ENCODE data around the gene HP.
"Not testable (repeated sequence)": the region's sequence is repeated elsewhere in the genome, so short reads cannot be mapped to it uniquely, and the experiment has no call there.

HP gene, protein sequence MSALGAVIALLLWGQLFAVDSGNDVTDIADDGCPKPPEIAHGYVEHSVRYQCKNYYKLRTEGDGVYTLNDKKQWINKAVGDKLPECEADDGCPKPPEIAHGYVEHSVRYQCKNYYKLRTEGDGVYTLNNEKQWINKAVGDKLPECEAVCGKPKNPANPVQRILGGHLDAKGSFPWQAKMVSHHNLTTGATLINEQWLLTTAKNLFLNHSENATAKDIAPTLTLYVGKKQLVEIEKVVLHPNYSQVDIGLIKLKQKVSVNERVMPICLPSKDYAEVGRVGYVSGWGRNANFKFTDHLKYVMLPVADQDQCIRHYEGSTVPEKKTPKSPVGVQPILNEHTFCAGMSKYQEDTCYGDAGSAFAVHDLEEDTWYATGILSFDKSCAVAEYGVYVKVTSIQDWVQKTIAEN

GRCh38 chr16:72054254-72054847 is at the start of gene HP:
Gene HP (plus strand): TSS chr16:72054505. CDS start chr16:72054653, 148 bp downstream.
- not testable (repeated sequence) for H3K36me3 Mint-ChIP-seq (ENCODE audit: low read depth); H3K27ac Mint-ChIP-seq; H3K4me3 Mint-ChIP-seq; H3K4me1 Mint-ChIP-seq; H3K9me3 Mint-ChIP-seq
- peaks cover 17% of the 10 kb centered on the region for H3K27me3 Mint-ChIP-seq (ENCODE audit: low read depth)

GRCh38 chr16:72008065-72008423 is 46.3 kb upstream of the HP start:
- peak overlapping the region; percentile 92 to 96 (median 93) for H3K4me3 Mint-ChIP-seq
- peaks cover 16% of the 10 kb centered on the region for H3K4me1 Mint-ChIP-seq
- H3K36me3 Mint-ChIP-seq (ENCODE audit: low read depth); H3K27ac Mint-ChIP-seq; H3K27me3 Mint-ChIP-seq (ENCODE audit: low read depth); H3K9me3 Mint-ChIP-seq: not testable (repeated sequence)

GRCh38 chr16:72008424-72009216 is 45.7 kb upstream of the HP start, which contains the start of gene DHODH:
Gene DHODH (plus strand): TSS chr16:72008744. CDS start chr16:72008765, 21 bp downstream.
- Mint-ChIP-seq H3K4me3 (peak within 1 kb of the TSS; percentile 92 to 96 (median 93)), H3K27me3 (ENCODE audit: low read depth) (peaks cover 10% of the 10 kb centered on the region), H3K9me3 (no peaks in the 10 kb centered on the region), H3K36me3 (ENCODE audit: low read depth) (no peaks in the 10 kb centered on the region), H3K4me1 (peaks cover 22% of the 10 kb centered on the region), H3K27ac (peak within 1 kb of the TSS; percentile 46 to 86 (median 81))
- TF ChIP-seq CTCF (IDR thresholded peaks at IDR 0.05; ENCODE audit: unreplicated experiment in 3 of 3) = no peak

GRCh38 chr16:72009779-72010178 is 44.5 kb upstream of the HP start:
- no peak for TF ChIP-seq CTCF (IDR thresholded peaks at IDR 0.05; ENCODE audit: unreplicated experiment in 3 of 3)
- Mint-ChIP-seq H3K27me3 (ENCODE audit: low read depth) (peaks cover 10% of the 10 kb centered on the region), H3K4me3 (peak overlapping the region; percentile 79 to 90 (median 80)), H3K36me3 (ENCODE audit: low read depth) (no peaks in the 10 kb centered on the region), H3K4me1 (peaks cover 29% of the 10 kb centered on the region), H3K9me3 (no peaks in the 10 kb centered on the region), H3K27ac (peak overlapping the region in 1 of 3 experiments; percentile 3)

- H3K9me3 Mint-ChIP-seq = no peaks in the 10 kb centered on the region
- no peaks in the 10 kb centered on the region for H3K27me3 Mint-ChIP-seq (ENCODE audit: low read depth)
- peaks cover 9% of the 10 kb centered on the region for H3K36me3 Mint-ChIP-seq (ENCODE audit: low read depth)
- TF ChIP-seq CTCF (IDR thresholded peaks at IDR 0.05; ENCODE audit: unreplicated experiment in 3 of 3) = no peak
- no peak overlapping the region for H3K27ac Mint-ChIP-seq
- peaks cover 36% of the 10 kb centered on the region for H3K4me1 Mint-ChIP-seq
- H3K4me3 Mint-ChIP-seq = no peak overlapping the region
These were observed 41.7 kb upstream of the HP start for GRCh38 chr16:72012607-72013006.

DNA sequence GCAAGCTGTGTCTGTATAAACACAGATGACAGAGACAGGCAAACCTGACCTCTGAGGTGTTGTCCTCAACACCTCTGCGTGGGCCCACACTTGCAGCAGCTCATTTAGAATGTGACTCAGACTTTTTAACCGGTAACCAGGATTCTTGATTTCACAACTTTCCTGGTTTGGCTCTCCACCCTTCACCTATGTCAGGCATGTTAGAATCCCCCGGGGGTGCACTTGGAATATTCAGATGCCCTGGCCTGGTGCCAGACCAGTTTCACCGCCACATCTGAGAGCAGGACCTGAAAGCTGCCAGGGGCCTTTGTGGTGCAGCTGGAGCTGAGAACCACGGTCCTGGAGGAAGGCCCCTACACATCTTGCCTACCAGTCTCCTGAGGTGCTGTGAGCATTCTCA is 40.9 kb upstream of the HP start:
- Mint-ChIP-seq H3K4me3 (peak overlapping the region; percentile 45 to 77 (median 68)), H3K4me1 (peaks cover 36% of the 10 kb centered on the region), H3K27ac (peak overlapping the region; percentile 54 to 90 (median 86)), H3K36me3 (ENCODE audit: low read depth) (peaks cover 12% of the 10 kb centered on the region), H3K27me3 (ENCODE audit: low read depth) (no peaks in the 10 kb centered on the region), H3K9me3 (no peaks in the 10 kb centered on the region)
- TF ChIP-seq CTCF (IDR thresholded peaks at IDR 0.05; ENCODE audit: unreplicated experiment in 3 of 3) = no peak

All from nephron (organoid).